K562 (cell line): ENCODE results near the gene UBE2U.

Experiments used
- SIN3A ChIP-seq, 2 experiments: fragments of 150-350 bp in 1 of 2; IDR thresholded peaks; 2 replicates each; pipeline ENCODE4 v1.6.1; 2011 to 2016; ENCODE audit warnings: borderline replicate concordance in 2 of 2, low read depth in 2 of 2, low read length in 2 of 2, mild to moderate bottlenecking in 2 of 2, moderate library complexity in 2 of 2; ENCODE audit not compliant: control insufficient read depth in 1 of 2
- YBX1 ChIP-seq: fragments of 450-650 bp; IDR thresholded peaks from 2 replicates; pipeline ENCODE4 v1.7.1; 2016; ENCODE audit warnings: mild to moderate bottlenecking
- ZNF507 ChIP-seq: conservative IDR thresholded peaks from 2 replicates; pipeline ENCODE4 v1.6.1; 2017; ENCODE audit warnings: missing genetic modification characterization, missing compliant biosample characterization

DNA sequence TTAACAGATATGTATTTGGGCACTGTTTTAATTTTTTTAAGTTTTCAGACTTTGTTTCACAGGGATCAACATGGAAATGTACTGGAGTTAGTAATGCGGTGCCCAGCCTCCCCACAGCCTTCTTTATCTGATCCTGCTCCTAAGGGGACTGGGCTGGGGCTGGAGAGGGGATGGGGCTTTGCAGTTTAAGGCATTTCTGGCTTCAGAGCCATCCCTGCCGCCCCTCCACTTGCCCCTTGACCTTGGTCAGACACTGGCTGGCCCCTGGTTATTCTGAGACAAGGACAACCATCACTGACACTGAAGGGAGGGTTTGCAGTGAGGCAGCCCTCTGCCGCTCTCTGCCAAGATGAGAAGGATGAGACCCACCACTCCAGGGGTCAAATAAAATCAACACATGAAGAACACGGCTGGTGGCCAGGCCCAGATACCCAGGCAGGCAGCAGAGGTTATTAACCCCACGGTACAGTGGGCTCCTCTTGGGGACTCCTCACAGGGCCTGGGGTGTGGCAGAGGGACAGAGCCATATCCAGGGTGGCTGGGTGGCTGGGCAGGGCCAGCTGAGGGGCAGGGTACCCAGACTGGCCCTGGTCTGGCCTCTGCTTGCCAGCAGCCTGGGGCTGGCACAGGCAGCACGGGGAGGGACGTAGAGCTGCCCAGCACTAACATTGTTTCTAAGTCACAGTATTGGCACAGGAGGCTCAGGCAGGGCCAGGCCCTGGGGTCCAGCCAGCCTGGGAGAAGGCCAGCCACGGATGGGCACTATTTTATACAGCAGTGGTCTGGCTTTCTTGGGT is 7.2 kb upstream of the UBE2U start:
- TF ChIP-seq YBX1 (no peak), ZNF507 (tag) (no peak), SIN3A (IDR thresholded peaks at IDR 0.05; ENCODE audit: borderline replicate concordance in 2 of 2, control insufficient read depth in 1 of 2, low read depth in 2 of 2, low read length in 2 of 2) (no peak)
